NB4 (cell line): ENCODE results near the gene XDH.

Experiments
- POLR2A ChIP-seq: IDR thresholded peaks from 2 replicates; pipeline ENCODE4 v1.6.1; 2011; ENCODE audit warnings: mild to moderate bottlenecking; ENCODE audit not compliant: insufficient read length; ENCODE audit errors: extremely low read depth
- TF ChIP-seq, protein P1 (sequence below): IDR thresholded peaks from one replicate; pipeline ENCODE4 v1.5.1; 2012; ENCODE audit warnings: low read depth, low read length

DNA sequence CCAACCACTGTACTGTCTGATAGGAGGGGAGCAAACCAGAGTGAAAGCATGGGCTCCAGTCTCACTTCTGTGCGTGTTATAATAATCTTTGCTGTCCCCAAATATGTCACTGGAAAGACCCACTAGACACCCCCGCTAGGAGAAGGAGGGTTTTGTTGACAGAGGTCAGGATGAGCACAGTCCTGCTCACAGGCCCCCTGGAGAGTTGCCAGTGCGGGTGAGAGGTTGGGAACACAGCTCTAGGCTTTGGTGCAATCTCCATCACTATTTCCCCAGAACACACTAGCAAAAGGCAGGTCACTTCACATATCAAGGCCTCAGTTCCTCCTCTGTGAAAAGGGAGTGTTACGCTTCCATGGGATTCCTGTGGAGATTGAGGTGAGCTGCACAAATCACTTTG, 9.7 kb downstream of the XDH start:
- TF ChIP-seq, protein P1, sequence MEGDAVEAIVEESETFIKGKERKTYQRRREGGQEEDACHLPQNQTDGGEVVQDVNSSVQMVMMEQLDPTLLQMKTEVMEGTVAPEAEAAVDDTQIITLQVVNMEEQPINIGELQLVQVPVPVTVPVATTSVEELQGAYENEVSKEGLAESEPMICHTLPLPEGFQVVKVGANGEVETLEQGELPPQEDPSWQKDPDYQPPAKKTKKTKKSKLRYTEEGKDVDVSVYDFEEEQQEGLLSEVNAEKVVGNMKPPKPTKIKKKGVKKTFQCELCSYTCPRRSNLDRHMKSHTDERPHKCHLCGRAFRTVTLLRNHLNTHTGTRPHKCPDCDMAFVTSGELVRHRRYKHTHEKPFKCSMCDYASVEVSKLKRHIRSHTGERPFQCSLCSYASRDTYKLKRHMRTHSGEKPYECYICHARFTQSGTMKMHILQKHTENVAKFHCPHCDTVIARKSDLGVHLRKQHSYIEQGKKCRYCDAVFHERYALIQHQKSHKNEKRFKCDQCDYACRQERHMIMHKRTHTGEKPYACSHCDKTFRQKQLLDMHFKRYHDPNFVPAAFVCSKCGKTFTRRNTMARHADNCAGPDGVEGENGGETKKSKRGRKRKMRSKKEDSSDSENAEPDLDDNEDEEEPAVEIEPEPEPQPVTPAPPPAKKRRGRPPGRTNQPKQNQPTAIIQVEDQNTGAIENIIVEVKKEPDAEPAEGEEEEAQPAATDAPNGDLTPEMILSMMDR = no peak
- no peak for TF ChIP-seq POLR2A
